ENCODE measurements around the gene NDUFB10. TPM values are rescaled to one million over a fixed set of nuclear protein-coding genes. Genes with fewer than 3 reads are reported as not detected.
A peak's percentile ranks its signal among the peaks of the same experiment; 100 is the strongest.
"Not testable (repeated sequence)": the region's sequence is repeated elsewhere in the genome, so short reads cannot be mapped to it uniquely, and the experiment has no call there.

Gene NDUFB10
- total and polyA plus RNA-seq, 8 donors: 28.6 to 285 (median 92.9) TPM

GRCh38 chr16:1950559-1950958 is 8.8 kb upstream of the NDUFB10 start:
- TF ChIP-seq CTCF (IDR thresholded peaks at IDR 0.05) (no peak), POLR2AphosphoS5 (IDR thresholded peaks at IDR 0.05) (no peak), POLR2A (IDR thresholded peaks at IDR 0.05) (no peak), EP300 (IDR thresholded peaks at IDR 0.05) (no peak)
- Histone ChIP-seq H3K27me3 (no peaks in the 10 kb centered on the region), H3K36me3 (no peaks in the 10 kb centered on the region), H3K9me3 (no peaks in the 10 kb centered on the region), H3K27ac (no peak overlapping the region), H3K4me1 (peaks cover 0 to 5% (median 0%) of the 10 kb centered on the region in 4 donors), H3K4me3 (no peak overlapping the region)
- no peak for DNase-seq
- 81 to 86% (median 85%) methylated on average over 12 to 19 of the region's 19 CpGs for WGBS, 5 donors
- intact Hi-C loops (cut with DNase I; ENCODE audit: low total_unique reads): no loop called here

- DNase-seq: no peak
- Histone ChIP-seq H3K9me3 (no peaks in the 10 kb centered on the region), H3K36me3 (no peaks in the 10 kb centered on the region), H3K4me3 (no peak overlapping the region), H3K4me1 (peaks cover 2 to 8% (median 2%) of the 10 kb centered on the region in 4 donors), H3K27ac (no peak overlapping the region), H3K27me3 (no peaks in the 10 kb centered on the region)
- intact Hi-C loops (cut with DNase I; ENCODE audit: low total_unique reads): no loop called here
- WGBS, 5 donors: 86 to 94% (median 93%) methylated on average over 8 to 22 of the region's 22 CpGs
- TF ChIP-seq EP300 (IDR thresholded peaks at IDR 0.05): no peak
- no peak for TF ChIP-seq CTCF (IDR thresholded peaks at IDR 0.05)
- no peak for TF ChIP-seq POLR2AphosphoS5 (IDR thresholded peaks at IDR 0.05)
Observed at GRCh38 chr16:1953734-1954133, 5.6 kb upstream of the NDUFB10 start.

GRCh38 chr16:1957434-1958142 is 1.8 kb upstream of the NDUFB10 start:
- H3K4me3 ChIP-seq; DNase-seq; H3K27ac ChIP-seq; intact Hi-C loops (cut with DNase I; ENCODE audit: low total_unique reads); H3K9me3 ChIP-seq; H3K27me3 ChIP-seq: not testable (repeated sequence)
- Histone ChIP-seq H3K4me1 (peaks cover 29 to 38% (median 33%) of the 10 kb centered on the region in 4 donors), H3K36me3 (peaks cover 14 to 18% (median 16%) of the 10 kb centered on the region in 4 donors)
- WGBS, 5 donors: 79 to 90% (median 82%) methylated on average over 19 to 22 of the region's 22 CpGs

- H3K9me3 ChIP-seq; H3K4me3 ChIP-seq; H3K27ac ChIP-seq; DNase-seq; intact Hi-C loops (cut with DNase I; ENCODE audit: low total_unique reads); H3K27me3 ChIP-seq: not testable (repeated sequence)
- H3K36me3 ChIP-seq: peaks cover 19 to 23% (median 22%) of the 10 kb centered on the region in 4 donors
- WGBS, 5 donors: 68 to 93% (median 74%) methylated on average over 23 to 30 of the region's 30 CpGs
- peaks cover 33 to 43% (median 38%) of the 10 kb centered on the region in 4 donors for H3K4me1 ChIP-seq
Observed at GRCh38 chr16:1958143-1958491, 1.2 kb upstream of the NDUFB10 start.

- no peaks in the 10 kb centered on the region for H3K9me3 ChIP-seq
- peaks cover 40 to 50% (median 45%) of the 10 kb centered on the region in 4 donors for H3K4me1 ChIP-seq
- intact Hi-C loops (cut with DNase I; ENCODE audit: low total_unique reads): no loop called here
- no peak for DNase-seq
- peak overlapping the region; percentile 63 to 87 (median 78) for H3K4me3 ChIP-seq
- peaks cover 23 to 28% (median 26%) of the 10 kb centered on the region in 4 donors for H3K36me3 ChIP-seq
- WGBS, 5 donors: 23 to 32% (median 29%) methylated on average over 14 of the region's 14 CpGs
- peak overlapping the region; percentile 84 to 97 (median 90) for H3K27ac ChIP-seq
- TF ChIP-seq POLR2AphosphoS5 (IDR thresholded peaks at IDR 0.05) (no peak), EP300 (IDR thresholded peaks at IDR 0.05) (no peak), CTCF (IDR thresholded peaks at IDR 0.05) (no peak), POLR2A (IDR thresholded peaks at IDR 0.05) (no peak)
- no peaks in the 10 kb centered on the region for H3K27me3 ChIP-seq
Observed at GRCh38 chr16:1958715-1959268, 546 bp upstream of the NDUFB10 start.
